NCI-H446 treated with DMSO at 0.1 percent for 48 hours (cell line): ENCODE results near the gene CTDSPL.

Source experiments
- DNase-seq: peaks from one replicate; lab custom pipeline; 2025; lab: John Stamatoyannopoulos, UW

Gene CTDSPL

DNA sequence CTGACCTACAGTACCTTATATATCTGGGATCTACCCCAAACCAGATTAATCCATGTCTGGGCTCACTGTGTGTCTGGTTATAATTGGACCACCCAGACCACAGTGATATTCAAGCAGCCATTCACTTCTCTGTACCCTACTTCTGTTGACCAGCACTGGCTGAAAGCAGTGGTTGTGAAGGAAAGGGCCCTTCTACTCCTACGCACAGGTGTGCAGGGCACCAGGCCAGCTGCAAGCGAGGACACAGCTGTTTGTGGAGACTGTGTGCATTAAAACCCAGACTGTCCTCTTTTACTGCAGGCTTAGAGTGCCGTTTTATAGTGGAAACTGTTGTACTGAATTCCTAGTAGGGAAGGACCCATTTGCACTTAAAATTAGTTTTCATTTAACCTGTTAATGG is 29.5 kb downstream of the CTDSPL start:
- DNase-seq, result no peak

DNA sequence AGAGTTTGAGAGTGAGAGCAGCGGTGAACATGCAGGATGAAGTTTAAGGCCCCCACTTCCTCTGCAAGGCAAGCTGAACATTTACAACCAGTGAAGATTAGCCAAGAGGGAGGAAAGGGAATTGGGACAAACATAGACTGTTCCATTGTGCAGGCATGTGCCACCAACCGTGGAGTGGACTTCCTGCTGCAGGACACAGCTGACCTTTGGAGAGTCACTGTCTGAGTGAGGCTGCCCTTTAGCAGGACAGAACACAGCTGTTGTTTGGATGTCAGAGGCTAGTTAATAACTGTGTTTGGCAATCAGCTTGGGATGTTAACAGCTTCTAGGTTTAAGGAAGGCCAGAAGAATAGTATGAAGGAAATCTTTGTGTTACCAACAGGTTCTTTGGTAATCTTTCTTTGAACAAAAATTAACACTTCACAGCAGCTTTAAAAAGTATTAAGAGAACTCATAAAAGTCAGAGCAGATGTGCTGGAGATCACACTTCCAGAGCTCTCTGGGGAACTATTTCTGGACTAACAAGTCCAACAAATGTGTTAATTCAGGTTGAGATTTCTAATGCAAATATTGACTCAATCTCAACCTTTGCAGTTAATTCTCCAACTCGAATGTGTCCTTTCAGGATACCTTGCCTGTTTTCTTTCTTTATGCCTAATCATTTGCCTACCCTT is 31.4 kb downstream of the CTDSPL start:
- DNase-seq, result no peak

GRCh38 chr3:37896827-37897226 is 35.1 kb downstream of the CTDSPL start:
- no peak for DNase-seq

DNA sequence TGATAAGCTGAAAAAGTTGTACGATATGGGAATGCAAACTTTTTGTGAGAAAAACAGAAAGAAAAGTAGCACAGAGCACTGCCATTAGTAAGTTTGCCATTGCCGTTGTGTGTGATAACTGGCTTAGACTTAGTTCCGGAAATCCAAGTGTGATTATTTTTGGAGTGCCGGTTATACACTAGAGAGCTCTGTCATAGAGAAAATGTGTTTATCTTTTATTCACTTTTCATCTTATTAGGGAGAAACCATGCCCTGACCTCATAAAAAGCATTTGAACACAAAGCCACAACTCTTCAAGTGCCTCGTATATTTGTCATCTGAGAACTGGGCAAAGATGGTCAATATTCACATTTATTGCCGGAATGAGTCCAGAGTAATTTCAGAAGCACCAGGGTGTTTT is 36.1 kb downstream of the CTDSPL start:
- no peak for DNase-seq

DNA sequence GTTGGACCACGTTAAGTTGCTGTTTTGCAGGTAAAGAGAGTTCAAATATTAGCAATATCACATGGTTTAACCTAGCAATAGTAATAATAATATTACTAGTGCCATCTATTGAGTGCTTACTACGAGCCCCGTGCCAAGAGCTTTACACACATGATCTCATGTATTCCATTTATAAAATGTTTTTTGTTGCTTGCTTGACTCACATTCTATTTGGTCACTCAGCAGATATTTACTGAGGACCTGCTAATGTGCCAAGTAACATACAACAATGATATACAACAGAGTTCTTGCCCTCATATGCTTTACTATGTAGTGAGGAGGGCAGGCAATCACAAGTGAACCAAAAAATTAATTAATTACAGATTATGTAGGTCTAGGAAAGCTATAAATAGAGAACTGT is 36.7 kb downstream of the CTDSPL start:
- DNase-seq, result no peak

GRCh38 chr3:37899101-37899707 is 37.5 kb downstream of the CTDSPL start:
- DNase-seq, result no peak

GRCh38 chr3:37899711-37900306 is 38.1 kb downstream of the CTDSPL start:
- no peak for DNase-seq

- no peak for DNase-seq
Observed at GRCh38 chr3:37901721-37902120, 40.0 kb downstream of the CTDSPL start.

DNA sequence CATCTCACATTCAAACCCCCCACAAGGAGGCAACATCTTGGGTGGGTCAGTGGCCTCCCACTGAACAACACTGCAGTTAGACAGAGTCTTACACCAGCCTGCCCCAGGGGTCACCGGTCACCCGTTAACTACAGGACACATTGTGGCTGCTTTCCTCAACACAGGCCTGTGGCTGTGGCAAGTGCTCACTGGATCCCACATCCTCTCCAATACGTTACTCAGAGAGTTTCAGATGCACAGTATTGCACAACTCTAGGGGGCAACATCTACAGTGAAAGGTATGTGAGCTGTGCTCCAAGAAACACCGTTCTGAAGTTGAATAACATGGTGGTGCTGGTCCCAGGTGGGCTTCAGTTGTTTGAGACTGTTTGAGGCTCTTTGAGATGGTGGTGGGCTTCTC is 41.0 kb downstream of the CTDSPL start:
- no peak for DNase-seq

DNA sequence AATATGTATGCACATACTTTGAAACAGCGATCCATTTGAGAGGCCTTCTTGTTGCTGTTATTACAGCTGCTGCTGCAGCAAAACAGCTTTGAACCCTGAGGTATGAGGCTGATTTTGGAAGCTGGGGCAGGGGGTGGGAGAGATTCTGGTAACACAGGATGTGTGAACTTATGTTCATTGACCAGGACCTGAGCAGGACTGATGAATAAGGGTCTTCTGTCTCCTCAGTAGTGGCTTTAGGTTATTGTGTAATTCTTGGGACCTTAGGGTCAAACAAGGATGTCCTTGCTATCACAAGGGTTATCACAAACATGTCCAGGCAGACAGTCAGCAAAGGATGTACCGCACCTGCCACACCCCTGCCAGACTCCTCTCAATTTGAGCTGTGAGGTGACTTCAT is 41.6 kb downstream of the CTDSPL start:
- no peak for DNase-seq

DNA sequence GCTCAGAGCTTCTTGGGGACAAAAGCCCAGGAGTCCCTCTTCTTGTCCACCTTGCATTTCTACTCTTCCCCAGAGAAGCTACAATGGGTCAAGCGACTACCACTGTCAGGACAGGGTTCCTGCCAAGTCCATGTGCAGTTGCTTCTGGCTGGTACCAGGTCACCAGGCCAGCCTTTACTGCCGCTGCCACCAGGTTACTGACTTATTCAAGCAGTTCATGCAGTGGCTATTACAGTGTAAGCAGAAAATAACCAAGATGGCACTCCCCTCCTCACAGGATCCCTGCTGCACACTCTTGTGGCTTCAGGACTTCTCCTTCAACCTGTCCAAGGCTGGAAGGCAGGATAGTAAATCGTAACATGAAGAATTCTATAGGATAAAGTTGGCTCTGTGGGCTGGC is 42.1 kb downstream of the CTDSPL start:
- DNase-seq, result no peak

DNA sequence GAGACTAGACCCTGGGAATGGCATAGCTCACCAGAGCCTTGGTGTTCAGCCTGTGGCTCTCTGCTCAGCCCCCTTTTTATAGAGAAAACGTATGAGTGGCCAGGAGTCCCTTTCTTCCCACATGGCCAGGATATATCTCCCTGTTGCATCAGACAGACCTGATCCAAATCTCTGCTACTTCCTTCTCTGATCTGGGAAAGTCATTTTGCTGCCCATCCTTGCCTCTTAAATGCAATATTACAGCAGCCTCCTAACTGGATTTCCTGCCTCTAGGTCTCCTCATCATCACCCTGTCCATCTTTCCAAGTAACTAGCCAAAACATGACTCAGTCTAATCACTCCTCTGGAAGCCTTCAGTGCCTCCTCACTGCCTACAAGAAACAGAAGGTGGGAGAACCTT is 42.9 kb downstream of the CTDSPL start:
- DNase-seq, result no peak

- DNase-seq, result no peak
Observed at GRCh38 chr3:37905346-37905745, 43.7 kb downstream of the CTDSPL start.

DNA sequence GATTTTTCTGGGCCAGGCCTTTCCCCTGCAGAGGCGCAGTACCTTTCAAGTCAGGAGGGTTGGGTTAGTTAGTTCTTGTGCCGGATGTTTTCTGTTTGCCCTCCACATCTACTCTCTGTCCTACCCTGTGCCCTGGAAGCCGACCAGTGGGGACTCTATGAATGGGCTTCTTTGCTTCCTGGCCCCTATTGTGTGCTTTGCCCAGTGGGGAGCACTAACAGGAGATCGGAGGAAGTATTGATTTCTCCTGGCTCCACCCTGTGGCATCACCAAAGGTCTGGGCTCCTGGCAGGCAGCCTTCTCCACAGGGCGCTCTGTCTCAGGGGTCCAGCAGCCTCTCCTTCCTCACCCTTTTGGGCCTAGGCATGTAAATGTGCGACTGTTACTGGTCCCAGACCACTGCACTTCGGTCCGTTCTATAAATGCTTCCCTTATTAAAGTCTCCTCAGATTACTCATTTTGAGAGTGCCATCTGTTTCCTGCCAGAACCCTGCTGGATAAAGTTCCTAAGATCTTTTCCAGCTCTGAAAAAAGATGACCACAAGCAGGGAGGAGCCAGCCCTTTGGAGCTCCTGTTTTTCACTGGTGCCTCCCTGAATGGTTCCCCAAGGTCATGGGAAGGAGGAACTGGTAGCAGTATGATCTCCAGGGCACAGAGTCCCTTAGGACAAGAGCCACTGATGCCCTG is 44.5 kb downstream of the CTDSPL start:
- DNase-seq, result peak; percentile 39

- no peak for DNase-seq
Observed at GRCh38 chr3:37906734-37907282, 45.1 kb downstream of the CTDSPL start.

DNA sequence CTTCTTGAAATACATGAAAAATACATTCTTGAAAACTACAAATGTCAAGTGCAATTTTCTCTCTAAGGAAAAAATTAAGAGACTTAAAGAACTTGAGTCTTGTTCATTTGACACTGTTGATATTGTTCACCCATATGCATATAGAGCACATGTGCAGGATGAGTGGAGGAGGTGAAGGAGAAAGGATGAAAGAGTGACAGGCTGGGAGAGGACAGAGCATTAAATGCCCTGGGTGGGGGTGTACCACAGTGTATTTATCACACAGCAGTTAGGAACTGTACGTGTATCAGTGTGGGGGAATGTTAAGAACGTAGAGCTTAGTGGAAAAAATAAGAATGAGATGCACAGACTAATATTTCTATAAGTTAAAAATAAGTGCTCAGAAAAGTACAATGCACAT is 45.7 kb downstream of the CTDSPL start:
- DNase-seq, result no peak

DNA sequence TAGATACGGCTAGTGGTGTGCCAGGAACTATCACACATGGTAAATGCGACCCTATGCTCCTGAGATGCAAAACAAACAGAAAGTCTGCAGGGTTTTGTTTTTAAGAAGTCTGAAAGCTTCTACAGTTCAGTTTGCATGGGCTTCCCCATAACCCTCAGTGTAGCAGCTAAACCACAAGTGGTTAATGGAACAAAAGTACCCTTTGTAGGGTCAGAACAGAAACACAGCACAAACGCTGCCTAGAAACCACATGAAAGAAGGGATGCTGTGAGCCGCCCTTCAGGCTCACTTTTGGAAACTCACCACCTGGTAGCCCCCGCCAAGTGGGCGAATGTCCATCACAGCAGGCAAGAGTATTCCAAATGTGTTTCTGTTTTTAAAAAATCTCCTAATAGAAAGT is 46.2 kb downstream of the CTDSPL start:
- no peak for DNase-seq

GRCh38 chr3:37909067-37909911 is 47.6 kb downstream of the CTDSPL start:
- DNase-seq, result no peak

GRCh38 chr3:37910671-37911400 is 49.2 kb downstream of the CTDSPL start:
- no peak for DNase-seq

DNA sequence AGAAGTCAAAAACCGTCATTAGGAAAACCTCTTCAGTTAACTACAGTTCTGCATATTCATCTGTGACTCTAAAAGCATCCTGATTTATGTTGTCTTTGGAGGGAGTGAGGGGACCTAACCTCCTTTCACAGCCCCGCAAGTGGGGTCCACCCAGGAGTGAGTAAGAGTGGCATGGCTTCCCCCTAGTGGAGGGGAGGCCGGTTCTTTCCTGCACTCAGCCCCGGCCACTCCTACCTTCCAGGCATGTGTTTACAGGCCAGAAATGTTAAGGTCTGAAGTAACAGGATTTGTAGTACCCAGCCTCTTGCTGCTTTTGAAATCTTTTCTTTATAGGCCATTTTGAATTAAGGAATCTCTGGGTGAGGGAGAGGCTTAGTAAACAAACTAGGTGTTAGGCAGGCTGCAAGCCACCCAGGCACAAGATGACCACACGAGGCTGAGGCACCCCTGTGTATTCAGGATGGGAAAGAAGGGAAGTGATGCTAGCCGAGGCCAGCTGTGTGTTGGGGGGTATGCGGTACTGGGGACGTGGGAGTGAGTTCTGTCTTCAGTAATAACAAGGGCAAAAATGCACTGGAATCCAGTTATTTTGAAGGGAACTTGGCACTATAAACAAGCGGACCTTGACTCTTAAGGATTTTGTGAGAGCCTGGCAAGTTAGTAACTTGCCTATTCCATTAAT is 50.5 kb downstream of the CTDSPL start:
- no peak for DNase-seq

GRCh38 chr3:37913522-37913921 is 51.8 kb downstream of the CTDSPL start:
- DNase-seq, result no peak
